WTC11 (cell line): ENCODE measurements around the gene FKBP5. TPM values are rescaled to one million over a fixed set of nuclear protein-coding genes. Genes with fewer than 3 reads are reported as not detected.

Experiments
- ATAC-seq: fragments of 200-7000 bp; cut with Tn5 transposase; 2 replicates; pipeline ENCODE4 v1.10.0; 2021; ENCODE audit warnings: mild to moderate bottlenecking, moderate library complexity
- CTCF ChIA-PET: fragments of 300-600 bp; sonication (Branson Sonifier 250); formaldehyde crosslinking; loops from one replicate; lab custom pipeline; 2021; ENCODE audit warnings: antibody characterized with exemption; lab: Charles Lee
- POLR2A ChIA-PET: fragments of 350-600 bp; sonication (Branson Sonifier 250); formaldehyde crosslinking; loops from one replicate; lab custom pipeline; 2021; ENCODE audit warnings: antibody characterized with exemption; lab: Charles Lee
- DNase-seq: peaks from one replicate; pipeline ENCODE4 v3.0.0; 2021; ENCODE audit warnings: low spot score
- H3K27ac Mint-ChIP-seq: 2 replicates; pipeline ENCODE4 v1.8.0; 2021; ENCODE audit warnings: mixed read lengths
- H3K27me3 Mint-ChIP-seq: 2 replicates; pipeline ENCODE4 v1.8.0; 2021; ENCODE audit warnings: low read depth, mild to moderate bottlenecking, moderate library complexity, mixed read lengths
- H3K36me3 Mint-ChIP-seq: 2 replicates; pipeline ENCODE4 v1.8.0; 2021; ENCODE audit warnings: mixed read lengths
- H3K4me1 Mint-ChIP-seq: 2 replicates; pipeline ENCODE4 v1.8.0; 2022; ENCODE audit warnings: mixed read lengths
- H3K4me3 Mint-ChIP-seq: 2 replicates; pipeline ENCODE4 v1.8.0; 2021; ENCODE audit warnings: mild to moderate bottlenecking, moderate library complexity, mixed read lengths
- H3K9me3 Mint-ChIP-seq: 2 replicates; pipeline ENCODE4 v1.8.0; 2021; ENCODE audit warnings: mixed read lengths
- AFF4 ChIP-seq: sonication (generic); formaldehyde crosslinking; IDR thresholded peaks from 2 replicates; pipeline ENCODE4 v1.8.1; 2023; ENCODE audit warnings: mild to moderate bottlenecking, missing genetic modification reagents, borderline replicate concordance
- CBFB ChIP-seq: sonication (generic); formaldehyde crosslinking; IDR thresholded peaks from 2 replicates; pipeline ENCODE4 v1.8.1; 2022; ENCODE audit warnings: mild to moderate bottlenecking, low read depth, missing genetic modification reagents
- EMX1 ChIP-seq: fragments of 250-450 bp; sonication (Bioruptor Pico); IDR thresholded peaks from 2 replicates; pipeline ENCODE4 v1.8.0; 2021; ENCODE audit warnings: mild to moderate bottlenecking
- FOXJ3 ChIP-seq: sonication (generic); formaldehyde crosslinking; IDR thresholded peaks from 2 replicates; pipeline ENCODE4 v1.9.0; 2021; ENCODE audit warnings: missing genetic modification reagents, mild to moderate bottlenecking, borderline replicate concordance
- NR1H2 ChIP-seq: sonication (generic); formaldehyde crosslinking; IDR thresholded peaks from 2 replicates; pipeline ENCODE4 v1.9.0; 2021; ENCODE audit warnings: mild to moderate bottlenecking, moderate library complexity, missing genetic modification reagents
- PRDM15 ChIP-seq: sonication (generic); formaldehyde crosslinking; IDR thresholded peaks from 2 replicates; pipeline ENCODE4 v1.8.0; 2022; ENCODE audit warnings: missing genetic modification reagents
- SMAD3 ChIP-seq: sonication (generic); formaldehyde crosslinking; IDR thresholded peaks from 2 replicates; pipeline ENCODE4 v1.8.0; 2022; ENCODE audit warnings: missing genetic modification reagents, mild to moderate bottlenecking, borderline replicate concordance
- SP1 ChIP-seq: sonication (generic); formaldehyde crosslinking; conservative IDR thresholded peaks from 2 replicates; pipeline ENCODE4 v1.8.1; 2022; ENCODE audit warnings: missing genetic modification reagents
- TCF7 ChIP-seq: sonication (generic); formaldehyde crosslinking; IDR thresholded peaks from 2 replicates; pipeline ENCODE4 v1.8.0; 2022; ENCODE audit warnings: mild to moderate bottlenecking, low read depth, missing genetic modification reagents, moderate library complexity
- ZNF138 ChIP-seq: sonication (generic); formaldehyde crosslinking; conservative IDR thresholded peaks from 2 replicates; pipeline ENCODE4 v1.8.1; 2022; ENCODE audit warnings: mild to moderate bottlenecking, moderate library complexity, missing genetic modification reagents
- ZNF396 ChIP-seq: fragments of 250-450 bp; sonication (Bioruptor Pico); IDR thresholded peaks from 2 replicates; pipeline ENCODE4 v1.8.0; 2021; ENCODE audit warnings: mild to moderate bottlenecking, moderate library complexity, borderline replicate concordance
- ZNF423 ChIP-seq: fragments of 250-450 bp; sonication (Bioruptor Pico); IDR thresholded peaks from 2 replicates; pipeline ENCODE4 v2.1.2; 2022; ENCODE audit warnings: mild to moderate bottlenecking, moderate library complexity
- total RNA-seq: library from RNA; stranded (reverse); gene quantifications from 3 replicates; pipeline ENCODE4 v1.2.3, GENCODE V29; 2021
- TF ChIP-seq, protein P1 (sequence below): sonication (generic); formaldehyde crosslinking; IDR thresholded peaks from 2 replicates; pipeline ENCODE4 v1.8.1; 2022; ENCODE audit warnings: missing genetic modification reagents, borderline replicate concordance
- TF ChIP-seq, protein P2 (sequence below): sonication (generic); formaldehyde crosslinking; IDR thresholded peaks from 2 replicates; pipeline ENCODE4 v1.8.0; 2022; ENCODE audit warnings: mild to moderate bottlenecking, missing genetic modification reagents
- TF ChIP-seq, protein P3 (sequence below): sonication (generic); formaldehyde crosslinking; conservative IDR thresholded peaks from 2 replicates; pipeline ENCODE4 v1.8.1; 2023; ENCODE audit warnings: mild to moderate bottlenecking, low read depth, missing genetic modification reagents, moderate library complexity

The FKBP5 gene
- total RNA-seq, 1 experiment from 2014 or later = 27.2 TPM

- POLR2A ChIA-PET = interaction anchor here (0.6 kb wide), 1 partner anchor 224 kb away, joined by 5 read pairs; no protein-coding TSS in a partner anchor
- H3K9me3 Mint-ChIP-seq = no peaks in the 10 kb centered on the region
- H3K27ac Mint-ChIP-seq = no peak overlapping the region
- TF ChIP-seq TCF7 = no peak
- TF ChIP-seq, protein P1, sequence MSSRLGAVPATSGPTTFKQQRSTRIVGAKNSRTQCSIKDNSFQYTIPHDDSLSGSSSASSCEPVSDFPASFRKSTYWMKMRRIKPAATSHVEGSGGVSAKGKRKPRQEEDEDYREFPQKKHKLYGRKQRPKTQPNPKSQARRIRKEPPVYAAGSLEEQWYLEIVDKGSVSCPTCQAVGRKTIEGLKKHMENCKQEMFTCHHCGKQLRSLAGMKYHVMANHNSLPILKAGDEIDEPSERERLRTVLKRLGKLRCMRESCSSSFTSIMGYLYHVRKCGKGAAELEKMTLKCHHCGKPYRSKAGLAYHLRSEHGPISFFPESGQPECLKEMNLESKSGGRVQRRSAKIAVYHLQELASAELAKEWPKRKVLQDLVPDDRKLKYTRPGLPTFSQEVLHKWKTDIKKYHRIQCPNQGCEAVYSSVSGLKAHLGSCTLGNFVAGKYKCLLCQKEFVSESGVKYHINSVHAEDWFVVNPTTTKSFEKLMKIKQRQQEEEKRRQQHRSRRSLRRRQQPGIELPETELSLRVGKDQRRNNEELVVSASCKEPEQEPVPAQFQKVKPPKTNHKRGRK (CRISPR knock-in tag) = no peak
- TF ChIP-seq, protein P2, sequence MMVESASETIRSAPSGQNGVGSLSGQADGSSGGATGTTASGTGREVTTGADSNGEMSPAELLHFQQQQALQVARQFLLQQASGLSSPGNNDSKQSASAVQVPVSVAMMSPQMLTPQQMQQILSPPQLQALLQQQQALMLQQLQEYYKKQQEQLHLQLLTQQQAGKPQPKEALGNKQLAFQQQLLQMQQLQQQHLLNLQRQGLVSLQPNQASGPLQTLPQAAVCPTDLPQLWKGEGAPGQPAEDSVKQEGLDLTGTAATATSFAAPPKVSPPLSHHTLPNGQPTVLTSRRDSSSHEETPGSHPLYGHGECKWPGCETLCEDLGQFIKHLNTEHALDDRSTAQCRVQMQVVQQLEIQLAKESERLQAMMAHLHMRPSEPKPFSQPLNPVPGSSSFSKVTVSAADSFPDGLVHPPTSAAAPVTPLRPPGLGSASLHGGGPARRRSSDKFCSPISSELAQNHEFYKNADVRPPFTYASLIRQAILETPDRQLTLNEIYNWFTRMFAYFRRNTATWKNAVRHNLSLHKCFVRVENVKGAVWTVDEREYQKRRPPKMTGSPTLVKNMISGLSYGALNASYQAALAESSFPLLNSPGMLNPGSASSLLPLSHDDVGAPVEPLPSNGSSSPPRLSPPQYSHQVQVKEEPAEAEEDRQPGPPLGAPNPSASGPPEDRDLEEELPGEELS (CRISPR knock-in tag) = no peak
- TF ChIP-seq, protein P3, sequence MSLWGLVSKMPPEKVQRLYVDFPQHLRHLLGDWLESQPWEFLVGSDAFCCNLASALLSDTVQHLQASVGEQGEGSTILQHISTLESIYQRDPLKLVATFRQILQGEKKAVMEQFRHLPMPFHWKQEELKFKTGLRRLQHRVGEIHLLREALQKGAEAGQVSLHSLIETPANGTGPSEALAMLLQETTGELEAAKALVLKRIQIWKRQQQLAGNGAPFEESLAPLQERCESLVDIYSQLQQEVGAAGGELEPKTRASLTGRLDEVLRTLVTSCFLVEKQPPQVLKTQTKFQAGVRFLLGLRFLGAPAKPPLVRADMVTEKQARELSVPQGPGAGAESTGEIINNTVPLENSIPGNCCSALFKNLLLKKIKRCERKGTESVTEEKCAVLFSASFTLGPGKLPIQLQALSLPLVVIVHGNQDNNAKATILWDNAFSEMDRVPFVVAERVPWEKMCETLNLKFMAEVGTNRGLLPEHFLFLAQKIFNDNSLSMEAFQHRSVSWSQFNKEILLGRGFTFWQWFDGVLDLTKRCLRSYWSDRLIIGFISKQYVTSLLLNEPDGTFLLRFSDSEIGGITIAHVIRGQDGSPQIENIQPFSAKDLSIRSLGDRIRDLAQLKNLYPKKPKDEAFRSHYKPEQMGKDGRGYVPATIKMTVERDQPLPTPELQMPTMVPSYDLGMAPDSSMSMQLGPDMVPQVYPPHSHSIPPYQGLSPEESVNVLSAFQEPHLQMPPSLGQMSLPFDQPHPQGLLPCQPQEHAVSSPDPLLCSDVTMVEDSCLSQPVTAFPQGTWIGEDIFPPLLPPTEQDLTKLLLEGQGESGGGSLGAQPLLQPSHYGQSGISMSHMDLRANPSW = no peak
- TF ChIP-seq EMX1 = no peak
- TF ChIP-seq ZNF423 (CRISPR knock-in tag) = no peak
- no peak for TF ChIP-seq CBFB (CRISPR knock-in tag)
- TF ChIP-seq FOXJ3 (CRISPR knock-in tag) = no peak
- TF ChIP-seq ZNF138 (CRISPR knock-in tag) = no peak
- TF ChIP-seq, all 79 proteins: peak for 0
- peaks cover 18% of the 10 kb centered on the region for H3K4me1 Mint-ChIP-seq
- no peak overlapping the region for H3K4me3 Mint-ChIP-seq
- CTCF ChIA-PET = interaction anchor here (8.4 kb wide), 1 partner anchor 35 kb away, joined by 147 read pairs; no protein-coding TSS in a partner anchor
- H3K27me3 Mint-ChIP-seq = no peaks in the 10 kb centered on the region
- DNase-seq (no peak), ATAC-seq (no peak)
- H3K36me3 Mint-ChIP-seq = no peaks in the 10 kb centered on the region
Measured at GRCh38 chr6:35557239-35557638, 131.5 kb downstream of the FKBP5 start.

- no peak overlapping the region for H3K4me3 Mint-ChIP-seq
- H3K4me1 Mint-ChIP-seq = peaks cover 4% of the 10 kb centered on the region; the same call in 1 of the 2 replicates
- no peaks in the 10 kb centered on the region for H3K27me3 Mint-ChIP-seq
- H3K9me3 Mint-ChIP-seq = peaks cover 5% of the 10 kb centered on the region
- ChIA-PET POLR2A (no interaction called here), CTCF (interaction anchor here (1.1 to 8.4 kb wide), 2 partner anchors 33 to 181 kb away, joined by 3 to 147 read pairs; no protein-coding TSS in a partner anchor)
- H3K36me3 Mint-ChIP-seq = peaks cover 3% of the 10 kb centered on the region; the same call in 1 of the 2 replicates
- ATAC-seq = no peak
- DNase-seq = no peak
- no peak overlapping the region for H3K27ac Mint-ChIP-seq
- no peak for TF ChIP-seq ZNF396
- no peak for TF ChIP-seq SMAD3 (CRISPR knock-in tag)
- TF ChIP-seq SP1 (CRISPR knock-in tag) = no peak
- no peak for TF ChIP-seq PRDM15 (CRISPR knock-in tag)
- no peak for TF ChIP-seq NR1H2 (CRISPR knock-in tag)
- TF ChIP-seq AFF4 (CRISPR knock-in tag) = no peak
Measured at GRCh38 chr6:35554811-35555210, 133.9 kb downstream of the FKBP5 start.
